HG03457 (cell line): ENCODE data around the gene RNLS.

ENCODE experiments used
- ATAC-seq: cut with Tn5 transposase; IDR thresholded peaks from one replicate; pipeline ENCODE4 v1.9.1; 2021; ENCODE audit warnings: moderate number of reproducible peaks; ENCODE audit not compliant: unreplicated experiment

RNLS gene

GRCh38 chr10:88347597-88348304 is 235.4 kb downstream of the RNLS start:
- ATAC-seq = no peak

- ATAC-seq = no peak
Observed at GRCh38 chr10:88347022-88347421, 236.1 kb downstream of the RNLS start.

GRCh38 chr10:88346144-88346977 is 236.8 kb downstream of the RNLS start:
- no peak for ATAC-seq

DNA sequence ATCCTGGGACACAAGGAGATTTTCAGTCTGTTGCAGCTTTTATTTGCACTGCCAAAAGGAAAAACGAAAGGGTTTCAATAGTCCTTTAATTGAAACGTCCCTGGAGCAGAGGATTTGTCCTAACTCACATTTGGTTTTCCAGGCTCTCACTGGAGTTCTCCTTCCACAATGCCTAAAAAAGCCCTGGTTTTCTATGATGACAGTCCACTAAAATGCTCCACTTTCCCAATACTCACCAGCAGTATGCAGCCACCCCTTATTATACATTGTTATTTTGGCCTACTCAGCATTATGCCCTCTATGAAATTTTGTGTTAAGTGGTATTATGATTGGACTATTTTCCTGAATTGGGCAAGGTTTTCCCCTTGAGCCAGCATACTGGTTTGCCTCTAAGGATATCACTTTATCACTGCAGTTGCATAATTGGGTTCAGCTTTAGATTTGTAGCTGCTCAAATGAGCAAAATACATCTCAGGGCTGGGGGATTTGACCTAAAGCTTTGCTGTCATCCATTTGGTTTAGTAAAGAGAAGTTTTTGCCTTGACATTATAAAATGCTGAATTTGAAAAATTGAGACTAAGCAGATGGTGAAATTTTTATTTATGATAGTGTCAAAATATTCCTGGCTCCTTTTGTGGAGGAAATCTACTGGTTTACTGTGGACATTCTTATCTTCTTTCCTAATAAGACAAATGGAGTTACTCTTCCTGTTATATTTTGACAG is 239.2 kb downstream of the RNLS start:
- ATAC-seq = no peak

- ATAC-seq = no peak
Observed at GRCh38 chr10:88342733-88343310, 240.3 kb downstream of the RNLS start.

- ATAC-seq = no peak
Observed at GRCh38 chr10:88337134-88337533, 246.0 kb downstream of the RNLS start.

GRCh38 chr10:88336334-88336733 is 246.8 kb downstream of the RNLS start:
- ATAC-seq = no peak

DNA sequence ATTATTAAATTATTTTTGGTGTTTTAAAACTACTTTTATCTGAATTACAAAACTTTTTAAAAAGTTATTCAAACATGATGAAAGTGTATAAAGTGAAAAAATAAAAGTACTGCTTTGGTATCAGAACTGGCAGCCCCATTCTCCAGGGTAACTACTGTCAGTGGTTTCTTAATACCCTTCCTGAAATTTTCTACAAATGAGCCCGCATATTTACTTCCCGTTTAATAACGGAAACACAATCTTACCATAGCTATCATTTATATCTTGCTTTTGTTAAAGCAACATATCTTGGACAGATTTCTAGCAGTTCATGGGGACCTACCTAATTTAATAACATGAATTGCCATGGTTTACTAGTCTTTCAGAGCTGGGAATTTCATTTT is 249.9 kb downstream of the RNLS start:
- no peak for ATAC-seq

DNA sequence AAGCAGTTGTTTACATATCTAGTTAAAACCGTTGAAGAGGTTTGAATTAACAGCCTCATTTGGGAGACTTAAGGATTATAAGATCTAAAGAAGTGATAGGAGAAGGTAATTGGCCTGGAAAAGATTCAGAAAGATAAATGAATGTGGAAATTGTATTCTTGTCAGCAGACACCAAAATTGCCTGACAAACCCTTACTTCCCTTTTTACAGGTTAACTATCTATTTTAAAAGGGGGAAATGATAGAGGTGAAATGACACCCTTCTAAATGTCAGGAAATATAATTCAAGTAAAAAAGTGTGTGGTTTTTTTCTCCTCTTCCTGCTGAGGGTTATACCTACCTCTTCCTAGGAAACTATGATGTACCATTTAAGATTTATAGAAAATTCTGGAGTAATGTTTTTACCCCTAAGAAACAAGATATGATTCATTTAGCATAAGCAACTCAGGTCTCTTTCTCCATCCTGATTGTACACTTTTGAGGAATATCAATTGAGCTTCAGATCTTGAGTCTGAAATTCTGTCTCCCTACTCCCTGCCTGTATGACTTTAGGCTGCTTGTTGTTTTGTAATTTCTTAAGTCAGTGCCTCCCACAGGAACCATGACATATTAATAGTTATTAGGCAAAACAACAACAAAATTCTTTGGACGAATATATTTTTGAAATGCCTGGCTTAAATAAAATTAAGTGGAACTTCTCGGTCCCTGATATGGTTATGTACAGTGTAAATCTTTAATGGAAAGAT is 250.4 kb downstream of the RNLS start:
- no peak for ATAC-seq

GRCh38 chr10:88330174-88330573 is 252.9 kb downstream of the RNLS start:
- no peak for ATAC-seq

DNA sequence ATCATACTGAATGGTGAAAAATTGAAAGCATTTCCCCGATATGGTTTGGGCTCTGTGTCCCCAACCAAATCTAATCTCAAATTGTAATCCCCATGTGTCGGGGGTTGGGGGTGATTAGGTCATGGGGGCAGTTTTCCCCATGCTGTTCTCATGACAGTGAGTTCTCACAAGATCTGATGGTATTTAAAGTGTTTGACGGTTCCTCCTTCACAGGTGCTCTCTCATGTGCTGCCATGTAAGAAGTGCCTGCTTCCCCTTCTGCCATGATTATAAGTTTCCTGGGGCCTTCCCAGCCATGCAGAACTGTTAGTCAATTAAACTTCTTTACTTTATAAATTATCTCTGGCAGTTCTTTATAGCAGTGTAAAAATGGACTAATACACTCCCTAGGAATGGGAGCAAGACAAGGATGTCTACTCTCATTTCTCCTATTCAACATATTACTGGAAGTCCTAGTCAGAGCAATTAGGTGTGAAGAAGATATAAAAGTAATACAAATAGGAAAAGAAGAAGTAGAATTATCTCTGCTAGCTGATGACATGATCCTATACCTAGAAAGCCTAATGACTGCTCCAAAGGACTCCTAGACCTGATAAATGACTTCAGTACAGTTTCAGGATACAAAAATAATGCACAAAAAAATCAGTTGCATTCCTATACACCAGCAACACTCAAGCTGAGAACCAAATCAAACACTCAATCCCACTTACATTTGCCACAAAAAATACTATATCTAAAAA is 260.6 kb downstream of the RNLS start:
- no peak for ATAC-seq

- no peak for ATAC-seq
Observed at GRCh38 chr10:88319960-88320517, 263.1 kb downstream of the RNLS start.

- no peak for ATAC-seq
Observed at GRCh38 chr10:88318803-88319202, 264.3 kb downstream of the RNLS start.

DNA sequence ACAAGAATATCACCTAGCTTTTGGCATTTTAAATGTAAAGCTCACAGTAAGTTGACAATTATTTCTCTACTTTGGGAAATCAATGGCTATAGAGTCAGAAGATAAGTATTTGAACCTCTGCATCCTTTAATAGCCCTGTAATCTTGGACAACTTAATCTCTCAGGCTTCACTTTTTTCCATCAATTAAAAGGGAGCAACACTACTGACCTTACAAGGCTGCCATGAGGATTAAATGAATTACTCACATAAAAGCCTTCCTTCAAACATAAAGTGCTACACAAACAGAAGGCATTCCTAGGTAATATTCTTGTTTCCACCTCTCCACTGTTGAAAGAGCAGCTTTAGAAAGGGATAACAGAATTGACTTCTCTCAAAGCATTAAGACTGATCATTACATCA is 266.0 kb downstream of the RNLS start:
- ATAC-seq = no peak

DNA sequence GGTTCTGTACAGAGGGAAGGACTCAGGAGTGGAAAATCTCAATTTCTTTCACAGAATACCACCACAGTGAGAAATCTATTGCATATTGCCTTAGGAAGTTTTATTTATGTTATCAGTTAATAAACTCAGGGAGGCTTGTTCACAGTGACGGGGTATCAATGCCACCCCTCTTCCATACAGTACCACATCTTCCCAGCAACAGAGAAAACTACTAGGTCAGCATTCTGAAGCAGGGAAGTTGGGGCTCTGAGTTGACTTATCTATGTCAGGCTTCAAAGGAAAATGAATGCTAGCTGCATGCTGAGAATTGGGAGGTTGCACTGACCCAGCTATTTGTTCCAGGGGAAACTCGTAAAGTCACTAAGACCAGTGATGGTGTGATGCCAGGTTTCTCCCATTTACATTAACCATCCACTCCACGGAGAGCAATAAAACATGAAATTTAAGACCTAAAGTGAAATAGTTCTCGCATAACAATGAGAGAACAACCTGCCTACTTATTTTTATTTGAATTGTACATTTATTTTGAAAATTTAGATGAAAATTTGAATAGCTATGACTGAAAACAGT is 266.7 kb downstream of the RNLS start:
- ATAC-seq = no peak

DNA sequence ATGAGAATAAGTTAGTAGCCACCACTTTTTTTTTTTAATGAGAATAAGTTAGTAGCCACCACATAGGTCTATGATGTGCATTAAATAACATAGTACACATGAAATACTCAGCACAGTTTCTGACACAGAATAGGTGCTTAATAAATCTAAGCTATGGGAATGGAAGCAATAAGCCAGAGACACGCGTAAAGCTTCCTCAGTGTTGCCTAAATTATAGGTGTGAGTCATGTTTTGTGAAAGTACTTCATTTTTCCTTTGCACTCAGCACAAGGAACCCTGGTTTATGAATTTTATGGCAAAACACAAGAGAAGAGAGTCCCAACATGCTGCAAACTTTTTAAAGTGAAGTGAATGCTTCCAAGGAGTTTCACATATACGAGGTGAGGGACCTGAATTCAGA is 267.4 kb downstream of the RNLS start:
- ATAC-seq = no peak

GRCh38 chr10:88314362-88314761 is 268.8 kb downstream of the RNLS start:
- no peak for ATAC-seq

DNA sequence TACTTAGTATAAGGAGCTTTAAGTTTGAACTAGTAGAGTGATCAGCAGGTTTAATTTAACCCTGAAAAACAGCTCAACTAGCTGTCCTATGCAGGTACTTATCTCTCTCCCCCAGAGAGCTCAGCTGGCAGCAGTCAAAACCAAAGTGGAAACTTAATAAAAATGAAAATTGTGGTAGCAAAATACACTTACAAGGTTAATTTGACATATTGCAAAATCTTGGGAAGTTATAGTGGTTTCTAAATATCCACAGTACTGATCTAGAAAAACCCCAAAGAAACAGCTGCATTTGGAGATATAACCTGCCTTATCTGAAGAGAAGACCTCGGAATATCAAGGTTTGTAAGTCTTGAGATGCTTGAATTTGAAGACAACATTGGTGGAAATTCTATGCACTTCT is 269.2 kb downstream of the RNLS start:
- no peak for ATAC-seq

DNA sequence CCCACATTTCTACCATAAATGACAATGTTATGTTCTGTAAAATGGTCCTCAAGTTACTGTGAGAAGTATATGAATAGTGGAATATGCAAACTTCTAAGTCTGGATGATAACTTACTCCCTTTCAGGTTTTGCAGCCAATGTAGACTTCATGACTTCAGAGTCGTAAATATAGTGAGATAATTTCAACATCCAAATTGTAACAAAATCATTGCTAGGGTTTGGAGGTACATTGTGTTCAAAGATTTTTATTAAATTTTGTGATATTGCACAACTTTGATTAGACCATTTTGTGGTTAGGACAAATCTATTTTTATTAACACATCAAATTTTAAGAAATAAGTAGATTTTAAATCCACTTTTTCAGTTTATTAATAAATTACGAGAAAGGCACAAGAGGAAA is 270.3 kb downstream of the RNLS start:
- ATAC-seq = no peak
